Ishikawa (cell line): ENCODE measurements around the gene ATXN1.

Experiments
- CEBPB ChIP-seq: IDR thresholded peaks from 2 replicates; pipeline ENCODE4 v1.6.1; 2012
- CREB1 ChIP-seq: IDR thresholded peaks from 2 replicates; pipeline ENCODE4 v1.6.1; 2012; ENCODE audit warnings: low read depth
- EGR1 ChIP-seq: IDR thresholded peaks from 2 replicates; pipeline ENCODE4 v1.6.1; 2012
- EP300 ChIP-seq: IDR thresholded peaks from 2 replicates; pipeline ENCODE4 v1.6.1; 2012; ENCODE audit warnings: borderline replicate concordance
- FOXM1 ChIP-seq: IDR thresholded peaks from 2 replicates; pipeline ENCODE4 v1.6.1; 2012; ENCODE audit warnings: low read depth, borderline replicate concordance
- MAX ChIP-seq: IDR thresholded peaks from 2 replicates; pipeline ENCODE4 v1.6.1; 2012
- NFIC ChIP-seq: IDR thresholded peaks from 2 replicates; pipeline ENCODE4 v1.6.1; 2012
- RAD21 ChIP-seq: IDR thresholded peaks from 2 replicates; pipeline ENCODE4 v1.6.1; 2012; ENCODE audit warnings: low read depth
- TAF1 ChIP-seq: IDR thresholded peaks from 2 replicates; pipeline ENCODE4 v1.6.1; 2012; ENCODE audit warnings: low read depth, mild to moderate bottlenecking
- TCF12 ChIP-seq: IDR thresholded peaks from 2 replicates; pipeline ENCODE4 v1.6.1; 2012; ENCODE audit warnings: low read depth
- TEAD4 ChIP-seq: IDR thresholded peaks from 2 replicates; pipeline ENCODE4 v1.6.1; 2012
- YY1 ChIP-seq: IDR thresholded peaks from 2 replicates; pipeline ENCODE4 v1.6.1; 2012; ENCODE audit warnings: low read depth
- ZBTB7A ChIP-seq: IDR thresholded peaks from 2 replicates; pipeline ENCODE4 v1.6.1; 2012; ENCODE audit warnings: low read depth
- TF ChIP-seq, protein P1 (sequence below): IDR thresholded peaks from 2 replicates; pipeline ENCODE4 v1.6.1; 2012
- TF ChIP-seq, protein P2 (sequence below): IDR thresholded peaks from 2 replicates; pipeline ENCODE4 v1.6.1; 2012; ENCODE audit warnings: low read depth, mild to moderate bottlenecking

The ATXN1 gene

DNA sequence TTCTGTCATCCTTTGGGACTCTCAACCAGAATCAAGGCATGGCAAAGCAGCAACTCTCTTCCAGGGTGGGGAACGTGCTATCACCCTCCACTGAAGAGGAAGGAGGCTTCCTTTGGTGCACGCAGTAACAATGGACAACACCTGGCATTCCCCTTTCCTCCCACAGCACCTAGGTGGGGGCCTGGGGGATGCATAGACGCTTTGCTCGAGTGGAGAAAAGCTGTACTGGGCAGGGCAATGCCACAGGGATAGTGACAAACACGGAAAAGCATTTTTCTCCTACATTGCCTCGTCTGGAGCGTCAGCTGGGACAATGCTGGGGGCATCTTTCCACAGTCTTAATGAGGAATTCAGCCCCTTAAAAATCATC is 439.9 kb downstream of the ATXN1 start:
- TF ChIP-seq FOXM1 (no peak), RAD21 (no peak), TCF12 (no peak), TEAD4 (no peak), NFIC (no peak), YY1 (no peak), EP300 (no peak), CREB1 (no peak), CEBPB (no peak), ZBTB7A (no peak), TAF1 (no peak), EGR1 (no peak), MAX (no peak)
- TF ChIP-seq, protein P1, sequence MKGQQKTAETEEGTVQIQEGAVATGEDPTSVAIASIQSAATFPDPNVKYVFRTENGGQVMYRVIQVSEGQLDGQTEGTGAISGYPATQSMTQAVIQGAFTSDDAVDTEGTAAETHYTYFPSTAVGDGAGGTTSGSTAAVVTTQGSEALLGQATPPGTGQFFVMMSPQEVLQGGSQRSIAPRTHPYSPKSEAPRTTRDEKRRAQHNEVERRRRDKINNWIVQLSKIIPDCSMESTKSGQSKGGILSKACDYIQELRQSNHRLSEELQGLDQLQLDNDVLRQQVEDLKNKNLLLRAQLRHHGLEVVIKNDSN = no peak
- TF ChIP-seq, protein P2, sequence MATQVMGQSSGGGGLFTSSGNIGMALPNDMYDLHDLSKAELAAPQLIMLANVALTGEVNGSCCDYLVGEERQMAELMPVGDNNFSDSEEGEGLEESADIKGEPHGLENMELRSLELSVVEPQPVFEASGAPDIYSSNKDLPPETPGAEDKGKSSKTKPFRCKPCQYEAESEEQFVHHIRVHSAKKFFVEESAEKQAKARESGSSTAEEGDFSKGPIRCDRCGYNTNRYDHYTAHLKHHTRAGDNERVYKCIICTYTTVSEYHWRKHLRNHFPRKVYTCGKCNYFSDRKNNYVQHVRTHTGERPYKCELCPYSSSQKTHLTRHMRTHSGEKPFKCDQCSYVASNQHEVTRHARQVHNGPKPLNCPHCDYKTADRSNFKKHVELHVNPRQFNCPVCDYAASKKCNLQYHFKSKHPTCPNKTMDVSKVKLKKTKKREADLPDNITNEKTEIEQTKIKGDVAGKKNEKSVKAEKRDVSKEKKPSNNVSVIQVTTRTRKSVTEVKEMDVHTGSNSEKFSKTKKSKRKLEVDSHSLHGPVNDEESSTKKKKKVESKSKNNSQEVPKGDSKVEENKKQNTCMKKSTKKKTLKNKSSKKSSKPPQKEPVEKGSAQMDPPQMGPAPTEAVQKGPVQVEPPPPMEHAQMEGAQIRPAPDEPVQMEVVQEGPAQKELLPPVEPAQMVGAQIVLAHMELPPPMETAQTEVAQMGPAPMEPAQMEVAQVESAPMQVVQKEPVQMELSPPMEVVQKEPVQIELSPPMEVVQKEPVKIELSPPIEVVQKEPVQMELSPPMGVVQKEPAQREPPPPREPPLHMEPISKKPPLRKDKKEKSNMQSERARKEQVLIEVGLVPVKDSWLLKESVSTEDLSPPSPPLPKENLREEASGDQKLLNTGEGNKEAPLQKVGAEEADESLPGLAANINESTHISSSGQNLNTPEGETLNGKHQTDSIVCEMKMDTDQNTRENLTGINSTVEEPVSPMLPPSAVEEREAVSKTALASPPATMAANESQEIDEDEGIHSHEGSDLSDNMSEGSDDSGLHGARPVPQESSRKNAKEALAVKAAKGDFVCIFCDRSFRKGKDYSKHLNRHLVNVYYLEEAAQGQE = no peak

DNA sequence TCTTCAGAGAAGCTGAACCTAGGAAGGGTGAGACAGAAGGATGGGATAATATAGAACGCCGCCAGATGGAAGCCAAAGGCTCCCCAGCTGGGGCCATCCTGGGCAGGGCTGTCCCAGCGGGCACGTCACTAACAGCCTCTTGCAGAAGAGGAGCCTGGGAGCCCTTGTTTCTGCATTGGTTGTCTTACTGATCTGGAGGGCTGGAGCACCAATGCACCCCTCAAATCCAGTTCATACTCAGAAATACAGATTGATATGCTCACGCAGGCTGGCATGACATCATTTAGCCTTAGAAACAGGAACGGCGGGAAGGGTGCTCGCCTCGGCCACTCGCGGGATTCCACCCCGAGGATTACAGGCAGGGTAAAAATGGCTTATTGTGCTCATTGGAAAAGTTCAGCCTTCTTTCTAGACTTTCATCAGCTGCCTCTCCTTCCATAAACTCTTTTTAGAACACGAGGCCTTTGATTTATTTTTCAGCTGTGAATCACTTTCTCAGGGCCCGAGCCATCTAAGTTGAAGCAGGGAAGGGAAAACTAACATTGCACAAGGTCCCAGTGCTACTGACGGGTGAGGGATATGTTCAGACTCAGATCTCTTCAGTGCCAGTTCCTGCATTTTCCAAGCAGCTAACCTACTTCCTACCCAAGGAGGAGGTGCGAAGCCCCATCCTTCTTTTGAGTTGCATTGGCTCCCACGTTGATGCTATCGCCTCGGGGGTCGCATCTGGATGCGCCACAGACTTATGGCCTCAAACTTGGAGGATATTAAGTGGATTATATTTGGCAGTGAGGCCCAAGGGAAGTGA is 440.5 kb downstream of the ATXN1 start:
- TF ChIP-seq EP300 (no peak), FOXM1 (no peak), RAD21 (no peak), TAF1 (no peak), TEAD4 (no peak), MAX (no peak), CEBPB (no peak), ZBTB7A (no peak), YY1 (no peak), CREB1 (no peak), NFIC (no peak), EGR1 (no peak)
- TF ChIP-seq, protein P1 = no peak
- TF ChIP-seq, protein P2 = no peak

GRCh38 chr6:16319813-16320532 is 441.3 kb downstream of the ATXN1 start:
- TF ChIP-seq TAF1 = no peak
- TF ChIP-seq CEBPB = no peak
- TF ChIP-seq, protein P1 = no peak
- no peak for TF ChIP-seq MAX
- no peak for TF ChIP-seq CREB1
- no peak for TF ChIP-seq EGR1
- TF ChIP-seq RAD21 = no peak
- TF ChIP-seq FOXM1 = no peak
- TF ChIP-seq TEAD4 = no peak
- TF ChIP-seq, protein P2 = no peak
- TF ChIP-seq YY1 = no peak
- no peak for TF ChIP-seq NFIC
- no peak for TF ChIP-seq TCF12
- TF ChIP-seq ZBTB7A = no peak
- TF ChIP-seq EP300 = no peak
